ENCODE results near the gene CFP.

Gene CFP

GRCh38 chrX:47587906-47588735, 41.6 kb downstream of the CFP start:
- Histone ChIP-seq H3K4me3 (IDR thresholded peaks at IDR 0.05; ENCODE audit: insufficient read depth, low read depth, low read length) (no peak overlapping the region), H3K79me2 (ENCODE audit: insufficient read depth, low read depth) (no peaks in the 10 kb centered on the region), H3K9ac (no peak overlapping the region), H3K27me3 (ENCODE audit: insufficient read depth, low read depth) (no peaks in the 10 kb centered on the region), H3K4me1 (ENCODE audit: low read depth, poor library complexity, severe bottlenecking) (no peaks in the 10 kb centered on the region), H3K4me2 (no peak overlapping the region), H3K27ac (no peak overlapping the region), H3K36me3 (ENCODE audit: insufficient read depth) (no peaks in the 10 kb centered on the region), H4K20me1 (ENCODE audit: insufficient read depth) (no peaks in the 10 kb centered on the region), H2AFZ (ENCODE audit: low read depth) (no peak overlapping the region)
- no peak for TF ChIP-seq CTCF (conservative IDR thresholded peaks at IDR 0.05; ENCODE audit: low read depth, low read length)

- no peaks in the 10 kb centered on the region for H3K4me1 ChIP-seq (ENCODE audit: low read depth, poor library complexity, severe bottlenecking)
- H3K36me3 ChIP-seq (ENCODE audit: insufficient read depth), result no peaks in the 10 kb centered on the region
- H3K27me3 ChIP-seq (ENCODE audit: insufficient read depth, low read depth), result no peaks in the 10 kb centered on the region
- no peaks in the 10 kb centered on the region for H3K79me2 ChIP-seq (ENCODE audit: insufficient read depth, low read depth)
- H3K4me2 ChIP-seq, result no peak overlapping the region
- no peak overlapping the region for H3K4me3 ChIP-seq (IDR thresholded peaks at IDR 0.05; ENCODE audit: insufficient read depth, low read depth, low read length)
- TF ChIP-seq CTCF (conservative IDR thresholded peaks at IDR 0.05; ENCODE audit: low read depth, low read length), result no peak
- no peak overlapping the region for H3K9ac ChIP-seq
- no peak overlapping the region for H2AFZ ChIP-seq (ENCODE audit: low read depth)
- H3K27ac ChIP-seq, result no peak overlapping the region
- H4K20me1 ChIP-seq (ENCODE audit: insufficient read depth), result no peaks in the 10 kb centered on the region
Measured at GRCh38 chrX:47587091-47587891, 42.4 kb downstream of the CFP start.

GRCh38 chrX:47586043-47586787, 43.5 kb downstream of the CFP start:
- no peak overlapping the region for H3K9ac ChIP-seq
- TF ChIP-seq CTCF (conservative IDR thresholded peaks at IDR 0.05; ENCODE audit: low read depth, low read length), result no peak
- H3K36me3 ChIP-seq (ENCODE audit: insufficient read depth), result no peaks in the 10 kb centered on the region
- no peak overlapping the region for H3K4me2 ChIP-seq
- no peak overlapping the region for H3K4me3 ChIP-seq (IDR thresholded peaks at IDR 0.05; ENCODE audit: insufficient read depth, low read depth, low read length)
- no peak overlapping the region for H3K27ac ChIP-seq
- H2AFZ ChIP-seq (ENCODE audit: low read depth), result no peak overlapping the region
- no peaks in the 10 kb centered on the region for H4K20me1 ChIP-seq (ENCODE audit: insufficient read depth)
- no peaks in the 10 kb centered on the region for H3K27me3 ChIP-seq (ENCODE audit: insufficient read depth, low read depth)
- no peaks in the 10 kb centered on the region for H3K79me2 ChIP-seq (ENCODE audit: insufficient read depth, low read depth)
- H3K4me1 ChIP-seq (ENCODE audit: low read depth, poor library complexity, severe bottlenecking), result no peaks in the 10 kb centered on the region

- H3K79me2 ChIP-seq (ENCODE audit: insufficient read depth, low read depth), result no peaks in the 10 kb centered on the region
- H4K20me1 ChIP-seq (ENCODE audit: insufficient read depth), result no peaks in the 10 kb centered on the region
- H3K4me1 ChIP-seq (ENCODE audit: low read depth, poor library complexity, severe bottlenecking), result no peaks in the 10 kb centered on the region
- H3K4me2 ChIP-seq, result no peak overlapping the region
- H3K36me3 ChIP-seq (ENCODE audit: insufficient read depth), result no peaks in the 10 kb centered on the region
- H2AFZ ChIP-seq (ENCODE audit: low read depth), result no peak overlapping the region
- H3K4me3 ChIP-seq (IDR thresholded peaks at IDR 0.05; ENCODE audit: insufficient read depth, low read depth, low read length), result no peak overlapping the region
- no peaks in the 10 kb centered on the region for H3K27me3 ChIP-seq (ENCODE audit: insufficient read depth, low read depth)
- H3K9ac ChIP-seq, result no peak overlapping the region
- no peak for TF ChIP-seq CTCF (conservative IDR thresholded peaks at IDR 0.05; ENCODE audit: low read depth, low read length)
- H3K27ac ChIP-seq, result no peak overlapping the region
Measured at GRCh38 chrX:47585273-47585672, 44.5 kb downstream of the CFP start.

Measured in KMS-11 (cell line).